ENCODE results near the gene C1QTNF12.

Gene C1QTNF12

DNA sequence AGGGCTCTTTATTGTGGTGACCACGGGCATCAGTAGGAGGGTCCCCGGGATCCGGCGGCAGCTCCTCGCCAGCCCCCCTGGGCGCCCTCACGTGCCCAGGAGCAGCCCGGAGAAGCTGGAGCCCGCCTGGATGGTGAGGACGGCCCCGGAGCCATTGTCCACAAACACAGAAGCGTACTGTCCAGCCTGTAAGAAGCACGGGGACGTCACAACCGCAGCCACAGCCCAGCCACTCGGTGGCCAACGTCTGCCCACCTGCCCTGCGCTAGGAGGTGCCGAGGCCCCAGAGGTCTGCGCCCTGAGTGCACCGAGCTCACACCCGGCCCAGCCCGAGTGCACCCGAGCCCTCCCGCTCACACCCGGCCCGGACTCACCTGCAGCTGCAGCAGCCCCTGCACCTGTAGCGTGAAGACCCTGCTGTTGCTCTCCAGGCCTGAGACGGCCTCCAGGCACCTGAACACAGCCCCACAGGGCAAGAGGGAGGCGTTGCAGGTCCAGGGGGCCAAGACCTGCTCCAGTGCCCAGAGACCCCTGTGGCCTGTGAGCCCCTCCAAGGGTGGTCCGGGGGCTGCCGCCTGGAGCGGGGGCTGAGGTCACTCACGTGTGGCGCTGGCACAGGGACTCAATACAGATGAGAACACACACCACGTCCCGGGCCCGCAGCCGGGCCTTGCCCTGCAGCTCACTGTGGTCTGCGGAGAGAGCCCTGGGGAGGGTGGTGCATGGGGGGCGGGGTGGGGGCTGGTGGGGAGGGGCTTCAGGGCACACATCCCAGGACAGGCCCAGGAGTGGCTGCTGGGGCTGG is 3.9 kb downstream of the C1QTNF12 start:
- no peak overlapping the region for H3K4me2 ChIP-seq
- H4K20me1 ChIP-seq (ENCODE audit: insufficient read depth): no peaks in the 10 kb centered on the region
- TF ChIP-seq, protein P1, sequence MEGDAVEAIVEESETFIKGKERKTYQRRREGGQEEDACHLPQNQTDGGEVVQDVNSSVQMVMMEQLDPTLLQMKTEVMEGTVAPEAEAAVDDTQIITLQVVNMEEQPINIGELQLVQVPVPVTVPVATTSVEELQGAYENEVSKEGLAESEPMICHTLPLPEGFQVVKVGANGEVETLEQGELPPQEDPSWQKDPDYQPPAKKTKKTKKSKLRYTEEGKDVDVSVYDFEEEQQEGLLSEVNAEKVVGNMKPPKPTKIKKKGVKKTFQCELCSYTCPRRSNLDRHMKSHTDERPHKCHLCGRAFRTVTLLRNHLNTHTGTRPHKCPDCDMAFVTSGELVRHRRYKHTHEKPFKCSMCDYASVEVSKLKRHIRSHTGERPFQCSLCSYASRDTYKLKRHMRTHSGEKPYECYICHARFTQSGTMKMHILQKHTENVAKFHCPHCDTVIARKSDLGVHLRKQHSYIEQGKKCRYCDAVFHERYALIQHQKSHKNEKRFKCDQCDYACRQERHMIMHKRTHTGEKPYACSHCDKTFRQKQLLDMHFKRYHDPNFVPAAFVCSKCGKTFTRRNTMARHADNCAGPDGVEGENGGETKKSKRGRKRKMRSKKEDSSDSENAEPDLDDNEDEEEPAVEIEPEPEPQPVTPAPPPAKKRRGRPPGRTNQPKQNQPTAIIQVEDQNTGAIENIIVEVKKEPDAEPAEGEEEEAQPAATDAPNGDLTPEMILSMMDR (conservative IDR thresholded peaks at IDR 0.05; ENCODE audit: low read depth, low read length): no peak
- H3K4me3 ChIP-seq (IDR thresholded peaks at IDR 0.05; ENCODE audit: insufficient read depth, low read depth, low read length): no peak overlapping the region
- H3K79me2 ChIP-seq (ENCODE audit: insufficient read depth, low read depth): no peaks in the 10 kb centered on the region
- no peaks in the 10 kb centered on the region for H3K4me1 ChIP-seq (ENCODE audit: low read depth, poor library complexity, severe bottlenecking)
- H3K27ac ChIP-seq: no peak overlapping the region
- no peak overlapping the region for H3K9ac ChIP-seq
- H2AFZ ChIP-seq (ENCODE audit: low read depth): no peak overlapping the region
- H3K36me3 ChIP-seq (ENCODE audit: insufficient read depth): no peaks in the 10 kb centered on the region
- H3K27me3 ChIP-seq (ENCODE audit: insufficient read depth, low read depth): peaks cover 61% of the 10 kb centered on the region

DNA sequence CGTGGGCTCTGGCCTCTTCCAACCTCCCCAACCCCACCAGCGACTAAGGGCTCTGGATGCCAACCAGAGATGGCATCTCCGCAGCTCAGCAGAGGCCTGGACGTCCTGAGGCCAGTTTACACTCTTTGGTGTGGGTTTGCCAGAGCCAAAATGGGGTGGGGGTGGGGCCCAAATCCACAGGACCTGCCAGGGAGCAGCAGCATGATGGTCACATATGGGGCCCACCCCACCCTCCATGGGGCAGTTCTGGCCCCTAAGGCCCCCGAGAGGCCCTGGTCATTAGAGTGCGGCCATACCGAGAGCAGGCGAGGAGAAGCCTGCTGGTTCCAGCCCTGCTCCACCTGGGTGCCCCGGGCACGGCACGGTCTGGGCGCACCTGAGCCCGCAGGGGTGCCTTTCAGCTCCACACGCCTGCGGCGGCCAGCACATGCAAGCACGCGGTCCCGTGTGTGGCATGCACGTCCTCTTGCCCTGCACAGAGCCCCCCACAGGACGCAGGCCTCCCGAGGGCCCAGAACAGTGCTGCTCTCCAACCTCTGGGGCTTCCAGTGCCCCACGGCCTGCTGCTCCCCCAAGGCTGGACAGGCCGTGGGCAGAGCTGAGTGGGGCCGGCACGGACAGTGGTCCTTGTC is 4.8 kb downstream of the C1QTNF12 start:
- TF ChIP-seq, protein P1 (conservative IDR thresholded peaks at IDR 0.05; ENCODE audit: low read depth, low read length): no peak
- Histone ChIP-seq H3K4me3 (IDR thresholded peaks at IDR 0.05; ENCODE audit: insufficient read depth, low read depth, low read length) (no peak overlapping the region), H4K20me1 (ENCODE audit: insufficient read depth) (no peaks in the 10 kb centered on the region), H3K27me3 (ENCODE audit: insufficient read depth, low read depth) (peaks cover 55% of the 10 kb centered on the region), H3K27ac (no peak overlapping the region), H3K79me2 (ENCODE audit: insufficient read depth, low read depth) (no peaks in the 10 kb centered on the region), H3K9ac (no peak overlapping the region), H3K4me1 (ENCODE audit: low read depth, poor library complexity, severe bottlenecking) (peaks cover 4% of the 10 kb centered on the region), H3K36me3 (ENCODE audit: insufficient read depth) (no peaks in the 10 kb centered on the region), H2AFZ (ENCODE audit: low read depth) (no peak overlapping the region), H3K4me2 (no peak overlapping the region)

DNA sequence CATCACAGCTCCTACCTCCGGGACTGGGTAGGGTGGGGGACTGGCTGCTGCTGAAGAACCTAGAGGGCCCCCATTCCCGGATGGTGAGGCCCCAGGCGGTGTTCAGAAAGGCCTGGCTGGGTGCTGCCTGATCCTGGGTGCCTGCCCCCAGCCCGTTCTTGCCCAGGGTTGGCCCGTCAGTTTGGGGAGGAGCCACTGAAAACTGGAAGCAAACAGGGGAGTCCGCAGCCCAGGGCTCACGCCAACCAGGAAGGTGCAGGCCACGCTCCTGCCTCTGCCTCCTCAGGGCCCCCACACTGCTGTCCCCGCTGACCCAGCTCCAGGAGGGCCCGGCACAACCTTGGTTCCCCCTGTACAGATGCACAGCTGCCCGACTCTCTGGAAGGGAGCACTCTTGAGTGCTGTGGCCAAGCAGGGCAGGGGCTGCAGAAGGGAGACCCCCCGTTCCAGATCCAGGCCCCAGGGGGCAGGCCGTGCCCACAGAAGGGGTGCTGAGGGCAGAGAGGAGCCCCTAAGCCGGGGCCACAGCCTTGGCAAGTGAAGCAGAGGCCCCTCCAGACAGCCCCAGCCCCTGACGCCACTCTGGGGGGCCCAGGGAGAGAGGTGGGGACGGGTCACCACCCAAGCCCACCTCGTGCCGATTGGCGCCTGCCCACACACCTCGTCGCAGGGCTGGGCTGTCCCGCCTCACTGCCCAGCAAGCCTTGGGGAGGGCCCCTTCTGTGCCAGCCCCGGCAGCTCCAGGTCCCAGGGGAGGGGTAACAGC is 5.5 kb downstream of the C1QTNF12 start:
- Histone ChIP-seq H3K9ac (no peak overlapping the region), H3K4me1 (ENCODE audit: low read depth, poor library complexity, severe bottlenecking) (peaks cover 11% of the 10 kb centered on the region), H3K4me2 (no peak overlapping the region; the same call in 1 of the 2 replicates), H3K27ac (no peak overlapping the region), H3K27me3 (ENCODE audit: insufficient read depth, low read depth) (peaks cover 54% of the 10 kb centered on the region), H2AFZ (ENCODE audit: low read depth) (no peak overlapping the region; the same call in 1 of the 2 replicates), H4K20me1 (ENCODE audit: insufficient read depth) (no peaks in the 10 kb centered on the region), H3K79me2 (ENCODE audit: insufficient read depth, low read depth) (no peaks in the 10 kb centered on the region), H3K4me3 (IDR thresholded peaks at IDR 0.05; ENCODE audit: insufficient read depth, low read depth, low read length) (no peak overlapping the region), H3K36me3 (ENCODE audit: insufficient read depth) (no peaks in the 10 kb centered on the region)
- TF ChIP-seq, protein P1 (conservative IDR thresholded peaks at IDR 0.05; ENCODE audit: low read depth, low read length): no peak

DNA sequence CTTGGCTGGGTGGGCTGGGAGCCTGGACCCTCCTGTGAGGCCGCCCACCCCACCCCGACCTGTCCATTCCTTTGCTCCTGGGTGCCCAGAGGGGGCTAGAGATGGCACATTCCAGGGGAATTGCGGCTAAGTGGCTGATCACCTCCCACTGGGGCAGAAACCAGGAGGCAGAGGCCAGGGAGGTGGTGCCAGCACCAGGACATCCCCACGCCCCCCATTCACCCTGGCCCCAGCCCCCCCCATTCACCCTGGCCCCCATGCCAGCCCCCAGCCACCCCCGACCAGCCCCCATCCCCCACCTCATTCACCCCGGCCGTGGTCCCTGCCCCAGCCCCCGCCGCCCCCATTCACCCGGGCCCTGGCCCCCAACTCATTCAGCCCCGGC is 6.2 kb downstream of the C1QTNF12 start:
- Histone ChIP-seq H3K4me3 (IDR thresholded peaks at IDR 0.05; ENCODE audit: insufficient read depth, low read depth, low read length) (no peak overlapping the region), H3K36me3 (ENCODE audit: insufficient read depth) (no peaks in the 10 kb centered on the region)

More for the DNA sequence above, 6.2 kb downstream of the C1QTNF12 start:
- H3K79me2 ChIP-seq (ENCODE audit: insufficient read depth, low read depth): no peaks in the 10 kb centered on the region
- H3K9ac ChIP-seq: no peak overlapping the region
- H3K4me2 ChIP-seq: no peak overlapping the region
- H3K4me1 ChIP-seq (ENCODE audit: low read depth, poor library complexity, severe bottlenecking): peaks cover 13% of the 10 kb centered on the region
- TF ChIP-seq, protein P1 (conservative IDR thresholded peaks at IDR 0.05; ENCODE audit: low read depth, low read length): no peak
- H2AFZ ChIP-seq (ENCODE audit: low read depth): no peak overlapping the region
- no peaks in the 10 kb centered on the region for H4K20me1 ChIP-seq (ENCODE audit: insufficient read depth)
- H3K27me3 ChIP-seq (ENCODE audit: insufficient read depth, low read depth): peaks cover 49% of the 10 kb centered on the region
- no peak overlapping the region for H3K27ac ChIP-seq
